Neural cell (in vitro differentiated cells): ENCODE results near the gene ZNF362. TPM values are rescaled to one million over a fixed set of nuclear protein-coding genes. Genes with fewer than 3 reads are reported as not detected.

ENCODE experiments used
- H2AFZ ChIP-seq: fragments of 200-600, 300-800 bp; sonication (generic), shearing (Covaris generic); 2 replicates; pipeline ENCODE4 v1.6.0; 2014; ENCODE audit warnings: low read depth, mild to moderate bottlenecking, antibody characterized with exemption, low read length, moderate library complexity
- H3F3A ChIP-seq: fragments of 200-600 bp; shearing (Covaris generic); 2 replicates; pipeline ENCODE4 v1.6.1; 2016; ENCODE audit warnings: mild to moderate bottlenecking, moderate library complexity, mixed read lengths, antibody characterized with exemption, low read length; ENCODE audit not compliant: insufficient read depth, poor library complexity, severe bottlenecking
- H3K27ac ChIP-seq: fragments of 200-600, 300-800 bp; sonication (generic), shearing (Covaris generic); 2 replicates; pipeline ENCODE4 v1.5.1; 2014; ENCODE audit warnings: mild to moderate bottlenecking, low read length, moderate library complexity
- H3K27me3 ChIP-seq: fragments of 300-800, 200-600 bp; sonication (generic), shearing (Covaris generic); 2 replicates; pipeline ENCODE4 v1.6.0; 2014; ENCODE audit warnings: mild to moderate bottlenecking, low read depth, low read length, moderate library complexity; ENCODE audit not compliant: insufficient read depth
- H3K36me3 ChIP-seq: fragments of 300-800, 200-600 bp; sonication (generic), shearing (Covaris generic); 2 replicates; pipeline ENCODE4 v1.5.1; 2014; ENCODE audit warnings: mild to moderate bottlenecking, antibody characterized with exemption, low read length, moderate library complexity; ENCODE audit not compliant: insufficient read depth
- H3K4me2 ChIP-seq: fragments of 300-800, 200-600 bp; sonication (generic), shearing (Covaris generic); 2 replicates; pipeline ENCODE4 v1.6.0; 2014; ENCODE audit warnings: mild to moderate bottlenecking, low read length
- H3K4me3 ChIP-seq: fragments of 300-800, 200-600 bp; sonication (generic), shearing (Covaris generic); 2 replicates; pipeline ENCODE4 v1.5.1; 2014; ENCODE audit warnings: mild to moderate bottlenecking, low read length, moderate library complexity
- H3K79me2 ChIP-seq: fragments of 200-600 bp; shearing (Covaris generic); replicated peaks from 2 replicates; pipeline ENCODE4 v1.6.0; 2014; ENCODE audit warnings: mild to moderate bottlenecking, low read length, moderate library complexity; ENCODE audit not compliant: insufficient read depth
- H3K9ac ChIP-seq: fragments of 300-800, 200-600 bp; sonication (generic), shearing (Covaris generic); 2 replicates; pipeline ENCODE4 v1.6.1; 2016; ENCODE audit warnings: mild to moderate bottlenecking, low read length, mixed read lengths
- H3K9me2 ChIP-seq: fragments of 200-600 bp; shearing (Covaris generic); 2 replicates; pipeline ENCODE4 v1.6.1; 2016; ENCODE audit warnings: mild to moderate bottlenecking, low read length, mixed read lengths; ENCODE audit not compliant: insufficient read depth
- H3K9me3 ChIP-seq: fragments of 200-600, 300-800 bp; sonication (generic), shearing (Covaris generic); 2 replicates; pipeline ENCODE4 v1.6.1; 2016; ENCODE audit warnings: mild to moderate bottlenecking, mixed run types, low read length, moderate library complexity, mixed read lengths
- H4K20me1 ChIP-seq: fragments of 200-600 bp; shearing (Covaris generic); 2 replicates; pipeline ENCODE4 v1.6.1; 2016; ENCODE audit warnings: mild to moderate bottlenecking, mixed run types; ENCODE audit not compliant: insufficient read depth
- CTCF ChIP-seq: fragments of 450-650 bp; IDR thresholded peaks from 2 replicates; pipeline ENCODE4 v1.5.1; 2014; ENCODE audit warnings: antibody characterized with exemption, mild to moderate bottlenecking, moderate library complexity; ENCODE audit not compliant: poor library complexity, severe bottlenecking
- EP300 ChIP-seq: fragments of 450-650 bp; conservative IDR thresholded peaks from 2 replicates; pipeline ENCODE4 v1.6.1; 2014; ENCODE audit warnings: antibody characterized with exemption, mild to moderate bottlenecking, moderate library complexity; ENCODE audit not compliant: poor library complexity, severe bottlenecking
- EZH2 ChIP-seq: fragments of 200-600, 300-800 bp; shearing (Covaris generic), sonication (generic); IDR thresholded peaks from 2 replicates; pipeline ENCODE4 v1.6.1; 2014; ENCODE audit warnings: antibody characterized with exemption, low read length, borderline replicate concordance, mild to moderate bottlenecking; ENCODE audit not compliant: insufficient read depth, poor library complexity, severe bottlenecking
- MXI1 ChIP-seq: fragments of 450-650 bp; conservative IDR thresholded peaks from 2 replicates; pipeline ENCODE4 v1.6.1; 2014; ENCODE audit warnings: antibody characterized with exemption, mild to moderate bottlenecking; ENCODE audit not compliant: poor library complexity, severe bottlenecking
- POLR2AphosphoS5 ChIP-seq: IDR thresholded peaks from 2 replicates; pipeline ENCODE4 v1.6.1; 2012
- RAD21 ChIP-seq: fragments of 450-650 bp; conservative IDR thresholded peaks from 2 replicates; pipeline ENCODE4 v1.6.1; 2014; ENCODE audit warnings: antibody characterized with exemption, mild to moderate bottlenecking, moderate library complexity
- REST ChIP-seq: IDR thresholded peaks from 2 replicates; pipeline ENCODE4 v1.6.1; 2012; ENCODE audit warnings: borderline replicate concordance
- SMC3 ChIP-seq: fragments of 450-650 bp; conservative IDR thresholded peaks from 2 replicates; pipeline ENCODE4 v1.6.1; 2014; ENCODE audit warnings: antibody characterized with exemption, mild to moderate bottlenecking, moderate library complexity; ENCODE audit not compliant: poor library complexity
- TAF1 ChIP-seq: IDR thresholded peaks from 2 replicates; pipeline ENCODE4 v1.6.1; 2012; ENCODE audit warnings: low read depth
- polyA plus RNA-seq: library from polyadenylated mRNA; depleted of rRNA; stranded (reverse); fragments of >200 nt; gene quantifications from 2 replicates; pipeline ENCODE4 v1.2.3, GENCODE V29; 2014

ZNF362 gene
- polyA plus RNA-seq, 1 donor from 2014 or later = 17.6 TPM

GRCh38 chr1:33272930-33273329 is 16.6 kb downstream of the ZNF362 start:
- Histone ChIP-seq H3K79me2 (peaks cover 17% of the 10 kb centered on the region), H3F3A (no peaks in the 10 kb centered on the region), H2AFZ (no peak overlapping the region), H3K27me3 (no peaks in the 10 kb centered on the region), H3K9me2 (no peaks in the 10 kb centered on the region), H4K20me1 (no peaks in the 10 kb centered on the region), H3K27ac (no peak overlapping the region), H3K4me2 (no peak overlapping the region), H3K4me3 (no peak overlapping the region), H3K36me3 (peaks cover 4% of the 10 kb centered on the region), H3K9me3 (no peaks in the 10 kb centered on the region), H3K9ac (no peak overlapping the region)
- TF ChIP-seq RAD21 (no peak), SMC3 (no peak), EZH2 (no peak), EP300 (no peak), REST (no peak), CTCF (no peak), MXI1 (no peak), TAF1 (no peak)

- H3K4me3 ChIP-seq = no peak overlapping the region
- H3K27ac ChIP-seq = no peak overlapping the region
- TF ChIP-seq TAF1 (no peak), MXI1 (no peak), POLR2AphosphoS5 (no peak), REST (no peak), RAD21 (no peak), EZH2 (no peak), SMC3 (no peak), EP300 (no peak), CTCF (no peak)
- no peak overlapping the region for H2AFZ ChIP-seq
- no peaks in the 10 kb centered on the region for H3F3A ChIP-seq
- no peaks in the 10 kb centered on the region for H3K9me3 ChIP-seq
- no peaks in the 10 kb centered on the region for H4K20me1 ChIP-seq
- no peak overlapping the region for H3K4me2 ChIP-seq
- no peaks in the 10 kb centered on the region for H3K9me2 ChIP-seq
- H3K36me3 ChIP-seq = peaks cover 4% of the 10 kb centered on the region
- H3K9ac ChIP-seq = no peak overlapping the region
- H3K79me2 ChIP-seq = peaks cover 17% of the 10 kb centered on the region
- H3K27me3 ChIP-seq = no peaks in the 10 kb centered on the region
Observed at GRCh38 chr1:33273406-33273805, 17.1 kb downstream of the ZNF362 start.
